Keratinocyte (primary cell): ENCODE results near the gene DCK.

Experiments
- CTCF ChIP-seq, 3 experiments: IDR thresholded peaks in 1 of 3; conservative IDR thresholded peaks in 1 of 3; optimal IDR thresholded peaks in 1 of 3; 2 replicates in 2 of 3; 3 replicates in 1 of 3; pipeline versions ENCODE3 to v1.5.1; 2011; ENCODE audit warnings: low read length in 3 of 3, mild to moderate bottlenecking in 3 of 3, moderate library complexity in 2 of 3, control low read depth in 1 of 3, inconsistent platforms in 1 of 3; ENCODE audit not compliant: insufficient read depth in 2 of 3; ENCODE audit errors: extremely low read depth in 1 of 3
- EZH2 ChIP-seq: IDR thresholded peaks from one replicate; pipeline ENCODE4 v1.6.1; 2012; ENCODE audit warnings: inconsistent platforms, mild to moderate bottlenecking, low read length, moderate library complexity

GRCh38 chr4:71074452-71075299, 81.2 kb downstream of the DCK start:
- no peak for TF ChIP-seq CTCF (optimal IDR thresholded peaks at IDR 0.05 in 1 of 3, IDR thresholded peaks at IDR 0.05 in 1 of 3, conservative IDR thresholded peaks at IDR 0.05 in 1 of 3; ENCODE audit: extremely low read depth in 1 of 3, insufficient read depth in 2 of 3, low read length in 3 of 3)
- TF ChIP-seq EZH2: no peak
